COR-L47 (cell line): ENCODE measurements around the gene EPHB1.

Source experiments
- DNase-seq: peaks from one replicate; lab custom pipeline; 2025; lab: John Stamatoyannopoulos, UW

The EPHB1 gene

DNA sequence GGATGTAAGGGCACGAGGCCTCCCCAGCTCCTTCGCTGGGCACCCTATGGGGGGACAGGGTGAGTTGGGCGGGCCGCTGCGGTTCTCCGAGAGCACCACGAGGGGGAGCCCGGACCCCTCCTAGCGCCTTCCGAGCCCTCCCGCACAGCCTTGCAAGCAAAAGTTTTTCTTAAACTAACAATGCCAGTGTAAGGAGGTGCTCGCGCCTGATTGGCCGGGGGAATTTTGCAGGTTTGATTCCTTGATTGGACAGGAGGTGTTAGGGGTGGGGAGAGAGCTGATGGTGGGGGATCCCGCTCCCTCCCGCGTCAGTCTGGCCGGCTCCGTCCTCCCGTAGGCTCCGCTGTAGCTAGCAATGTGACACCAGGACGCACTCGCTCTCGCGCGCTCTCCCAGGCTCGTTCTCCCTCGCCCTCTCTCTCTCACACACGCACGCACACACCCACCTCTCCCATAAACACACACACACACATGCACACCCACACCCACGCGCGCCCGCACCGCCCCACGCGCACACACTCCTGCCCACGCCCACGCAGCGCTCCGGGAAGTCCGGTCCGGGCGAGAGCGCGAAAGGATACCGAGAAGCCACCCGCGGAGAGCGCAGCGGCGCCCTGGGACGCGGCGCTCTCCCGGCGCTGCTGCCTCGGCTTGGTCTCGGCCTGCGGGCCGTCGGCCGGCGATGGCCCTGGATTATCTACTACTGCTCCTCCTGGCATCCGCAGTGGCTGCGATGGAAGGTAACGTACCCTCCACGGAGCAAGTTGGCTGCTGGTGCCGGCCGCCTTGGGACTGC is at the start of gene EPHB1:
EPHB1 (plus strand) TSS at position 311 of the 796 bp plus-strand sequence.
- peak; percentile 97 for DNase-seq

GRCh38 chr3:134748698-134749097 is 46.4 kb upstream of the EPHB1 start:
- no peak for DNase-seq

DNA sequence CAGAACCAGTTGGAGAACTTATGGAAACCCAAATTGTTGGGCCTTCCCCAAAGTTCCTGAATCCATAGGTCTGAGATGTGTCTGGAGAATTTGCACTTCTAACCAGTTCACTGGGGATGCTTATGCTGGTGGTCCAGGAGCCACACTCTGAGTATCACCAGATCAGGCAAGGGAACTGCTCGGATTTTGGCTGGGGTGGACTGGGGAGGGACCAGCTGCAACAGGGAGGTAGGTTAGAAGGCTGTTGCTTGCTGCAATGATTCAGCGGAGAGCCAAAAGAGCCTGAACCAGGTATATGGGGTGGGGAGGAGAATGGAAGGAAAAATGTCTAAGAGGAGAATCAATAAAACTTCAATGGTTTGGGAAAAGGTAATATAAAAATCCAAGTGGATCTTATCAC is 45.9 kb upstream of the EPHB1 start:
- DNase-seq, result no peak

DNA sequence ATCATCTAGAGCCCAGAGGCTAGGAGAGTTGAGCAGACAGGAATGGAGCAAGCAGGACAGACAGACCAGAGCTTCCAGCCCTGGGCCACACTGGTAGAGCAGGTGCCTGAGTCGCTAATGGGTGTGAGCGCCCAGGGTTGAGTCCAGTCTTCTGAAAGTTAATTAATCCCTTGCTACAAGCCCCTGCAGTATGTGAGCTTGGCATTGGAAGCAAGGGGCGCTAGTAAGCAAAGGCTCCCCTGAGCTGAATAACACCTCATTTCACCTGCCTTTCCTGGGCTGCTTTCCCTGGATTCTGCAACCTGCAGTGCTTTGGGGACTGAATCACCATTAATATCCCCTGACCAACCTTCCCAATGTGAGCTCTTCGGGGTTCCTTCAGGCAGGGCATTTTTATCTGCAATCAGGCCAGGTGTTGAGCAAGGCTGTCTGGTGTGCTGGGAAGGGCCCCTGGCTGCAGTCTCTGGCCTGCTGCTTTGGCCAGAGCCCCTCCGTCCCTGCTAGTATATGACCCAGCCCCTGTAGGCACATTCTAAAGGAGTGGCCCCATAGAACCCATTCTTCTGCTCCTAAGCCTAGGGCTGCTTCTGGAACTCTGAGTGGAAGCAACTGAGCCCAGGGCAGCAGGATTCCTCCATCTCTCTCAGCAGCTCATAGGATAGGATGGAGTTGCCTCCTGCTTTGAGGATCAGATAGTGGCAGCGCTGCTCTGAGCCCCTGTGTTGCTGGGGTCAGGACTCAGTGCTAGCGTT is 45.1 kb upstream of the EPHB1 start:
- DNase-seq, result no peak

DNA sequence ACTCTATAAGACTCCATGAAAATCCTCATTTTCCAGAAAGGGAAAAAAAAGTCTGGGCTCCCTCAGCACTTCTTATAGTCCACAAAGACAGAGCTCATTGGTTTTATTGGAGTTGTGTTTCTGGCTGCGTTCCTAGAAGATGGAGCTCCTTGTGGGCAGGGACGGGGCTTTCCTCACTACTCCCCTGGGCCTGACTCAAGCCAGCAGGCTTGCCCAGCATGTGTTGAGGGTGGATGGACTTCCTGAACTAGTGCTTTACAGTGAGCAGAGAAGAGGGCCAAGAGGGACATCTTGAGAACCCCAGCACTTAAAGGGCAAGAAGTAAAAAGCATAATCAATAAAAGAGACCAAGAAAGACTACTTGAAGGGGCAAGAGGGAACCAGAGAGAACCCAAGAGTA is 43.2 kb upstream of the EPHB1 start:
- DNase-seq, result no peak

DNA sequence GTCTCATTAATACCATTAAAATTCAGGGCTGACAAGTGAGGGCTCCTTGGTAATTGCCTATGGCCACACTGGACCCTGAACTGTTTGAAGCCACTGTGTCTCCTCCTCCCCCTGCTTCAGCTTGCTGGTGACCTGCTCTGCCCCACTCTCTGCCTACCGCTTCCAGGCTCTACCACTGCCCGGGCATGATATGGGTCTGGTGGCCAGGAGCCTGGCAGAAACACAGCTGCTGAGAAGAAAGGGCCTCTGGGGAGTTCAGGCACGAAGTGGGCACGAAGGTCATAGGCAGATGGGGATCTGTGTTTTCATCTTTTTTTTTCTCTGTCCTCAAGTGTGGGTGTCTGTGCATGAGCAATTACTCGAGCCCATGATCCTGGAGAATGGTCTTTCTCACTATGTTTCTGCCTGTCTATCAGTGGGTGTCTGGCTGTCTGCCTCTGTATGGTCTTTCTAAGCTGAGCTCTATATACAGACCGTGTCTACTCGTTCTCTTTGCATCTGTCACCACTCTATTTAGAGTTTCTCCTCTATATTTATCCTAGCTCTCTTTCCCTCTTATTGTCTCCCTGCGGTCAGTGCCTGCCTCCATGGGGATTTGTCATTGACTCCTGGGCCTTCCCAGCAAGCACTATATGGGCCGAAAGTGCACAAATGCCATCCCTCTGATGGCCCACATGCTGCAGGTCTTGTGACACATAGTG is 42.1 kb upstream of the EPHB1 start:
- no peak for DNase-seq

DNA sequence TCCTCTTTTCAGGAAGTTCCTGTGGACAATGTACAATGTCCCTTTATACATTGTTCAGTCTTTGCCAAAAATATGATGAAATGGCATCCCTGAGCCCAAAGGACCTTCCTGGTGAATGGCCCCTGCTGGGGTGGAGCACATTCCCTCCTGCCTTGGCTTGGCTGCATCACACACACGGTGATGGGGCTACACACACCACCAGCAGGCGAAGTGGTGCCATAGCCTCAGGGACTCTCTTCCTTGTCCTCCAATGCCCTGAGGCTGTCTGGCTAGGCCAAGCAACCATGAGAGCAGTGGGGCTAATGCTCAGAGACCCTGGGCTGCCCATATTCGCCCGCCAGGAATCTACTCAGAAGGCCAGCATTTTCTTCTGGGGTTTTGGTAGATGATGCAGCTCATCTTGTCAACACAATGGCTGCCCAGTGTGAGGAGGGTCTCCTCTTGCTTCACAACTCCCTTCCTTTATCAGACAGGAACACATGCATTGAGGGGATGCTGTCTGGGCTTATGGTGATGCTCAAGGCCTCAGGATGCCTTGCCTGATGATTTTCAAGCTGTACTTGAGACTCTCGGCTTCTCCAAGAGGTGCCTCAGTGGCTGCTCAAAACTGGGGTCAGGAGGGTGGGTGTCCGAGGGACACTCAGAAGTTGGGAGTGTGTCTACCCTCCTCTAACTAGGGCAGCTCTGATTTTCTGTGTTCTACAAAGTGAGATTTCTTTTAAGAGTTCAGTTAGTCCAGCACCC is 40.9 kb upstream of the EPHB1 start:
- no peak for DNase-seq

DNA sequence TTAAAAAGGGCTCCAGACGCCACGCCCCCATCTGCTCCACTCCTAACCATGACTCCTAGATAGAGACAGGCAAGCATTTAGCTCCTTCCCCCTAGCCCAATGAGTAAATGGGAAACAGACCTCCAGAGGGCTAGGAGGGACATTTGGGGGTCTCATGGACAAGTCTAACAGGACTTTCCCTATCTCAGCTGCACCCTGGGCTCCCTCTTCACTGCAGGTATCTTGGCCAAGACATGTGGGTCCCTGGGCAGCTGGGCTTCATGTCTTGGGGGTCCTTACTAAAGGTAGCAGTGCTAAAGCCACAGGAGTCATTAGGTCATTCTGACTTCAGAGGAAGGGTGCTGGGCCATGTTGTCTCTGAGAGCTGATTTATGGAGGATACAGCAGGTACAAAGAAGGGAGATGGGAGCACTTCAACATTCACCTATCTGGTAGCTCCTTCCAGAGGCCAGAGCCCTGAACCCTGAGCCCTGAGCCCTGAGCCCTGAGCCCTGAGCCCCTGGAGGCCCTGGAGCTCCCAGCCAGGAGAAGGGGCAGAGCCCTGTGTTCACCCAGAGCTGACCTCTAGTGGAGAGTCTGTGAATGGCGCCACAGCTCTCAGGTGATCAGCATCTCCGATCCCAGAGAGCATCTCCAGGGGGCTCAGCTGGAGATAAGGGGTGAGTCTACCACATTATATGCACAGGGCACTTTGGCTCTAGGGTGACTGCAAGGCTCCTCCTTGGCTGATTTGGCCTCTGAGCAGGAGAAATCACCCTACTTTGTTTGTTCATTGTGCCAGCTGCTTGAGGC is 40.1 kb upstream of the EPHB1 start:
- no peak for DNase-seq

- no peak for DNase-seq
Measured at GRCh38 chr3:134755821-134756220, 39.2 kb upstream of the EPHB1 start.

- DNase-seq, result no peak
Measured at GRCh38 chr3:134757549-134758069, 37.5 kb upstream of the EPHB1 start.

DNA sequence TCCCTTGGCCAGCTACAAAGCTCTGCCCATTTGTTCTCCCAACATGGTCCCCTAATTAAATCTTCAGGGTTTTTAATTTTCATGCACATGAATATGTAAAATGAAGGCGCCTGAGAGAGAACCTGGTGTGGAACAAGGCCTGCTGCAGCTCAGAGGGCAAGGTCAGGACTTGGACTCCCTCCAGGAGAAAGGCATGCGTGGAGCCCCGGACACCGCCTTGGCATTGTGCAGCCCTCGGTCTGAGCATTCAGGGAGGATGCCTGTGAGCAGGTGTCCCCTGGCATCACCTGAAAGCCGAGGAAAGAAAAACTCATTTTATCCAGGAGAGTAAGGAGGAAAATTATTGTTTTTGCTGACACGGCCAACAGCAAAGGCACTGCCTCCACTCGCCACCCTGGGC is 33.8 kb upstream of the EPHB1 start:
- no peak for DNase-seq

- no peak for DNase-seq
Measured at GRCh38 chr3:134762016-134762415, 33.0 kb upstream of the EPHB1 start.

DNA sequence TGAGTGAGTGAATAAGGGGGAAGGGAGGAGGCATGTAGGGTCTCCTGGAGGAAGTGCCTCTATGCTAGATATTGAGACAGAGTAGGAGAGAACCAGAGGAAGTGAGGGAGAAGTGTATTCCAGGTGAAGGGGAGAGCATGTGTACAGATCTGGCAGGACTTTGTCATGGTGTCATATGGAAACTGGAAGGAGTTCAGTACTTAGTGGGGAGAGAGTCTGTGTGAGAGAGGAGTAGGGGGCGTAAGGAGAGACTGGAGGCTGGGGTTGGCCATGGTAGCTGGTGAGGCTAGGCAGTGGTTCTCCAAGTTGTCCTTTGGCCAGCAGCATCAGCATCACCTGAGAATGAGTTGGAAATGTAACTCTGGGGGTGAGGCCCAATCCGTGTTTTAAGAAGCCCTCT is 29.6 kb upstream of the EPHB1 start:
- no peak for DNase-seq

- no peak for DNase-seq
Measured at GRCh38 chr3:134766290-134766689, 28.8 kb upstream of the EPHB1 start.

DNA sequence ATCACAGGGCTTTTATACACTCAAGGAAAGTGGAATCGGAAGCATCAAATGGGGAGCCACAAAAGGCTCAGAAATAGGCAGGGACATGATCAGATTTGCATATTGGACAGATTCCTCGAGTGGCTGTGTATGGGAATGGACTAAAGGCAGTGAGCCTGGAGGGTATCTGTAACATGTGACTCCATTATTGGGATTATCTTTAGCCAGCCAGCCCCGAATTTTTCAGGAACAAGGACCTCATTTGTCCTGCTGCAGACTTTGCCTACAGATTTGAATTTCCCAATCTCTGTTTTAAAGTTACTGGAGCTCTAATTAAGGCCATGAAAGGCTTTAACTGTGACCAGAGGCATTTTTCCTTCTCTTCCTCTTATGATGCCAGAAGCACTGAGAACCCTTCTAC is 26.9 kb upstream of the EPHB1 start:
- DNase-seq, result no peak

- DNase-seq, result no peak
Measured at GRCh38 chr3:134768837-134769236, 26.2 kb upstream of the EPHB1 start.

GRCh38 chr3:134769287-134769868 is 25.7 kb upstream of the EPHB1 start:
- no peak for DNase-seq

DNA sequence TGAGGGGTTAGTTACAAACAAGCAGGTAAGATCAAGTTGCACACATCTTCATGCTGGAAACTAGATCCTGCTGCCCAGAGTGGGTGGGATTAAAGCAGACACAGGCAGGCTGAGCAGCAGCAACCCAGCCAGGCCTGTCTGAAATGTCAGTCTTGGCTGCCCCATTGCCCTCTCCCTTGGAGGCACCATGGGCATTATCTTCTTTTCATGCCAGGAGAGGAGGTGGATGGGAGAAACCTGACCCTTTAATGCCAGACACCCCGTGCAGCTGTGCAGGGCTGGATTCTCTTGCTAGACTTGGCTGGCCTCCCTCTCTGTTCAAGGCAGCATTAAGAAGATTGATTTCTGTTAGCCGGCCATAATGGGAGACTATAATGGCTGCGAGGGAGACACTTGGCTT is 23.0 kb upstream of the EPHB1 start:
- DNase-seq, result peak; percentile 15

DNA sequence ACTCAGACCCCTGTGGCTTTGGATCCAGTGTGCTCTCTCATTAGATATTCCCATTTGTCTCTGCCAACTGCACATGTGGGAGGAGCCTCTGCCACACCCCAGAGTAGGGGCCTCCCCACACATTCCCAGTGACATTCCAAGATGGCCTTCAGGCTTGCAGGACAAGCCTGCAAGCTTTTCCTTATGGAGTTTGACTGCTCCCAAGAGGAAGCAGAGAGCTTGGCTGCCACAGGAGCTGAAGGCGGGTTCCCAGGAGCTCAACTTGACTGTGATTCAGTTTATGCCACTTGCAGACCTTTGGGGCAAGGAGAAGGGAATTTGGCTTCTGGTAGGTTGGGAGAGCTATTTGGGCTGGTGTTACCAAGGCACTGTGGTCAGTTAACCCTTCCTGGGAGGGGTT is 22.5 kb upstream of the EPHB1 start:
- DNase-seq, result no peak

DNA sequence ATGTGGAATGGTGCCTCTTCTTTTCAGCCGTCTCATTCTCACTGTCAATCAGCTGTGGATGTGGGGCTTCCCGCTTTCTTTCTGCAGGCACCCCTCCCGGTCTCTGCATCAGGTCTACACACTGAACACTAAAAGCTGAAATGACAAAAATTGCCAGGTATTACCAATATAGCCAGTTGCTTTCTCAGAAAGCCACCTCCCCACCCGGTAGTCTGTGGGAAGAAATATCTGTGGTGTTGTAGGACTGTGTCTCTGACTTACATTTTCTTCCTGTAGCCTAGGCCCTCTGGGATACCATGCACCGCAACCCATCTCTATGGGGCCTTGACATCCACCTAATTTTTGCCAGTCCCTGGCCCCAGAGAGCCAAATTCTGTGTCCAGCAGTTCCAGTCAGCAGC is 19.2 kb upstream of the EPHB1 start:
- no peak for DNase-seq

DNA sequence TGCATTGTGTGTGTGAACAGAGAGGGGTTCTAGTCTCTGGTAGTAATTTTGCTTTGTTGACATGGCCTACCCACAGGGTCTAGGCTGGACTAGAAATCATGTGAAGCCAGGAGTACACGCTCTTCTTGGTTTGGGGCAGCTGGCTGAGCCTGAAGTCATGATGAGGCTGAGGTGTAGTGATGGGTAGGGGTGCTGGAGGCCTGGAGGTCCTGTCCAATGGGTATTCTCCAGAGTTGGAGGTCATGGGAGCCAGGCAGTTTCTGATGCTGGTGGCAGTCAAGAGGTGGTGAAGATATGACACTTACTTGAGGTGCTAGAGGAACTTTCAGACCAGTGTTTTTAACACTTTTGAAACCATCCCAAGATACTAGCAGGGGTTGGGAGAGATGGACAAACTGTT is 18.5 kb upstream of the EPHB1 start:
- DNase-seq, result no peak
